K562 (cell line): ENCODE results near the gene PHF21A. TPM values are rescaled to one million over a fixed set of nuclear protein-coding genes. Genes with fewer than 3 reads are reported as not detected.

Experiments used
- ATAC-seq: fragments of 200-7000 bp; cut with Tn5 transposase; 3 replicates; pipeline ENCODE4 v1.9.1; 2020; ENCODE audit warnings: moderate library complexity
- BruUV-seq: library from RNA; stranded (reverse); fragments of 400-500 nt; replicated peaks from 2 replicates; lab custom pipeline; 2021; lab: Mats Ljungman, UMichigan
- CTCF ChIA-PET: fragments of 300-600 bp; formaldehyde crosslinking; extraction: SDS; loops from one replicate; lab custom pipeline; 2021; ENCODE audit warnings: low intra/inter-chr PET ratio; lab: Yijun Ruan, JAX
- POLR2A ChIA-PET: fragments of 300-600, 350-650 bp; sonication (Branson Sonifier 250); formaldehyde crosslinking; extraction: SDS; loops from one replicate; lab custom pipeline; 2021; ENCODE audit warnings: antibody characterized with exemption, inconsistent platforms; lab: Yijun Ruan, JAX
- DNase-seq, 4 experiments: peaks; one replicate each; pipeline versions ENCODE4 v3.0.0 to v3.0.0-alpha.2; 2011 to 2018; ENCODE audit warnings: low spot score in 3 of 4, mixed read lengths in 3 of 4; ENCODE audit errors: extremely low read depth in 1 of 4
- FAIRE-seq: peaks from 2 replicates; lab custom pipeline; 2011; peaks lifted over from hg19 to GRCh38; lab: Jason Lieb, UNC
- H2AFZ ChIP-seq: 2 replicates; pipeline ENCODE4 v1.6.0; 2011; ENCODE audit warnings: low read depth, low read length, control low read depth, inconsistent platforms
- H3K27ac ChIP-seq: fragments of 200-600 bp; 3 replicates; pipeline ENCODE4 v1.8.0; 2011; ENCODE audit warnings: low read depth, mild to moderate bottlenecking, control low read depth, inconsistent platforms, low read length, moderate library complexity, mixed read lengths; ENCODE audit errors: extremely low read depth
- H3K27me3 ChIP-seq, 2 experiments: fragments of 300-600 bp in 1 of 2; 2 replicates in 1 of 2; 3 replicates in 1 of 2; pipeline versions ENCODE4 v1.6.0 to v1.8.0; 2011; ENCODE audit warnings: inconsistent platforms in 2 of 2, low read length in 2 of 2, mild to moderate bottlenecking in 1 of 2, mixed read lengths in 1 of 2, moderate library complexity in 1 of 2; ENCODE audit not compliant: control insufficient read depth in 2 of 2, insufficient read depth in 2 of 2
- H3K36me3 ChIP-seq: fragments of 300-600 bp; 3 replicates; pipeline ENCODE4 v1.8.0; 2011; ENCODE audit warnings: mild to moderate bottlenecking, low read length, inconsistent platforms; ENCODE audit not compliant: control insufficient read depth, insufficient read depth
- H3K4me1 ChIP-seq, 2 experiments: fragments of 200-600 bp in 1 of 2; replicated peaks in 1 of 2; 2 replicates in 1 of 2; 3 replicates in 1 of 2; pipeline versions ENCODE4 v1.5.1 to v1.8.0; 2011; ENCODE audit warnings: inconsistent platforms in 2 of 2, low read length in 2 of 2, mild to moderate bottlenecking in 1 of 2, mixed read lengths in 1 of 2, moderate library complexity in 1 of 2; ENCODE audit not compliant: control insufficient read depth in 2 of 2, insufficient read depth in 2 of 2
- H3K4me2 ChIP-seq: 2 replicates; pipeline ENCODE4 v1.6.1; 2011; ENCODE audit warnings: low read length, control low read depth, inconsistent platforms, mixed read lengths; ENCODE audit not compliant: insufficient read depth
- H3K4me3 ChIP-seq: fragments of 200-600 bp; sonication (generic), shearing (Covaris generic); 2 replicates; pipeline ENCODE4 v1.5.1; 2016; ENCODE audit warnings: control low read depth, inconsistent platforms
- H3K79me2 ChIP-seq: fragments of 200-600 bp; 3 replicates; pipeline ENCODE4 v1.8.0; 2011; ENCODE audit warnings: low read length, inconsistent platforms; ENCODE audit not compliant: control insufficient read depth, insufficient read depth
- H3K9ac ChIP-seq, 2 experiments: 2 replicates each; pipeline versions ENCODE4 v1.6.0 to v1.6.1; 2011; ENCODE audit warnings: low read depth in 2 of 2, low read length in 2 of 2, control low read depth in 1 of 2, inconsistent platforms in 1 of 2, mild to moderate bottlenecking in 1 of 2, mixed read lengths in 1 of 2; ENCODE audit not compliant: insufficient read depth in 1 of 2
- H3K9me1 ChIP-seq: one replicate; pipeline ENCODE4 v1.6.0; 2011; ENCODE audit warnings: inconsistent platforms, mild to moderate bottlenecking, low read length, moderate library complexity; ENCODE audit not compliant: control insufficient read depth, insufficient read depth
- H3K9me3 ChIP-seq: replicated peaks from 2 replicates; pipeline ENCODE4 v1.5.1; 2011; ENCODE audit warnings: low read depth, low read length, inconsistent platforms; ENCODE audit not compliant: control insufficient read depth, insufficient read depth
- H4K20me1 ChIP-seq: replicated peaks from 2 replicates; pipeline ENCODE4 v1.6.1; 2011; ENCODE audit warnings: low read length, inconsistent platforms, mixed read lengths; ENCODE audit not compliant: control insufficient read depth, insufficient read depth
- ASH1L ChIP-seq: fragments of 450-650 bp; IDR thresholded peaks from 2 replicates; pipeline ENCODE4 v1.6.1; 2018; ENCODE audit warnings: borderline replicate concordance, mild to moderate bottlenecking, low read depth; ENCODE audit not compliant: partially characterized antibody
- CAMTA2 ChIP-seq: fragments of 250-450 bp; sonication (Bioruptor Pico); conservative IDR thresholded peaks from 2 replicates; pipeline ENCODE4 v1.5.1; 2022
- ETV1 ChIP-seq: fragments of 450-650 bp; conservative IDR thresholded peaks from 2 replicates; pipeline ENCODE4 v1.6.1; 2016; ENCODE audit warnings: missing genetic modification characterization, control low read depth, low read depth, missing compliant biosample characterization
- FOS ChIP-seq: IDR thresholded peaks from 3 replicates; pipeline ENCODE4 v1.6.1; 2011; ENCODE audit not compliant: insufficient read length; ENCODE audit errors: extremely low read depth
- LARP7 ChIP-seq: fragments of 450-650 bp; IDR thresholded peaks from 2 replicates; pipeline ENCODE4 v1.6.1; 2016
- NCOA1 ChIP-seq: fragments of 450-650 bp; IDR thresholded peaks from 2 replicates; pipeline ENCODE4 v1.6.1; 2016; ENCODE audit warnings: low read depth
- POU5F1 ChIP-seq: fragments of 150-350 bp; IDR thresholded peaks from 2 replicates; pipeline ENCODE4 v1.6.1; 2014; ENCODE audit warnings: borderline replicate concordance, low read length, low read depth, mild to moderate bottlenecking; ENCODE audit not compliant: partially characterized antibody
- RBM14 ChIP-seq: fragments of 200-400 bp; formaldehyde crosslinking; IDR thresholded peaks from 2 replicates; pipeline ENCODE4 v1.6.1; 2018; ENCODE audit warnings: low read depth, mild to moderate bottlenecking, low read length, moderate library complexity, borderline replicate concordance; ENCODE audit not compliant: insufficient read depth
- ZNF224 ChIP-seq: sonication (generic); formaldehyde crosslinking; IDR thresholded peaks from 2 replicates; pipeline ENCODE4 v1.8.0; 2022; ENCODE audit warnings: mild to moderate bottlenecking, missing genetic modification reagents
- ZNF263 ChIP-seq: sonication (generic); formaldehyde crosslinking; IDR thresholded peaks from 2 replicates; pipeline ENCODE4 v1.8.0; 2022; ENCODE audit warnings: mild to moderate bottlenecking, missing genetic modification reagents, borderline replicate concordance
- WGBS: fragments of 100-300 bp; shearing (Covaris generic); methylation state at CpG from one replicate; pipeline ENCODE4 v1.1.6; 2016; ENCODE audit warnings: low coverage, mixed read lengths; ENCODE audit not compliant: insufficient coverage; ENCODE audit errors: missing lambda C conversion rate; 5-methylcytosine and 5-hydroxymethylcytosine counted together
- in situ Hi-C: fragments of 300-500 bp; cut with MboI; formaldehyde crosslinking; loops from 4 replicates; pipeline ENCODE4 v1.15.0; 2018; ENCODE audit warnings: inconsistent platforms, mixed read lengths
- intact Hi-C: fragments of 100-400 bp; cut with micrococcal nuclease; formaldehyde crosslinking; loops from 2 replicates; pipeline ENCODE4 v1.14.2; 2022
- polyA plus RNA-seq, 8 experiments: library from polyadenylated mRNA; depleted of rRNA in 4 of 8; stranded (reverse) in 5 of 8; unstranded in 3 of 8; fragments of >200 nt; fragmentation: Nextera tagmentation in 2 of 8; fragmentation: Illumina TruSeq in 1 of 8; extraction: Ambion mirVana in 2 of 8; extraction: Trizol in 1 of 8; gene quantifications; 2 replicates each; pipeline versions ENCODE4 v1.2.1 to v1.2.3, GENCODE V29; 2011 to 2014; ENCODE audit warnings: inconsistent platforms in 1 of 8, missing spikeins in 1 of 8
- total RNA-seq, 7 experiments: library from RNA; depleted of rRNA in 6 of 7; stranded (reverse); fragments of >200 nt in 6 of 7; fragmentation: Illumina TruSeq in 2 of 7; extraction: Trizol in 2 of 7; gene quantifications; 2 replicates each; pipeline versions ENCODE4 v1.2.1 to v1.2.3, GENCODE V29; 2011 to 2021; ENCODE audit warnings: low replicate concordance in 1 of 7
- TF ChIP-seq, protein P1 (sequence below): IDR thresholded peaks from 2 replicates; pipeline ENCODE4 v1.6.1; 2016; ENCODE audit warnings: missing genetic modification characterization, missing compliant biosample characterization
- TF ChIP-seq, protein P2 (sequence below): fragments of 250-450 bp; sonication (Bioruptor Pico); IDR thresholded peaks from 2 replicates; pipeline ENCODE4 v1.6.1; 2021; ENCODE audit warnings: mild to moderate bottlenecking
- TF ChIP-seq, protein P3 (sequence below): fragments of 450-650 bp; conservative IDR thresholded peaks from 2 replicates; pipeline ENCODE4 v1.6.1; 2016; ENCODE audit warnings: missing genetic modification characterization, low read depth, mild to moderate bottlenecking, missing compliant biosample characterization, moderate library complexity
- TF ChIP-seq, protein P4 (sequence below): IDR thresholded peaks from 2 replicates; pipeline ENCODE4 v1.6.1; 2014; ENCODE audit warnings: antibody characterized with exemption

The PHF21A gene
- total and polyA plus RNA-seq, 9 of the 15 experiments (the other 6 are each of a cell fraction or from before 2014, with no cell fraction given), result 1.5 to 32.4 (median 10.7) TPM

DNA sequence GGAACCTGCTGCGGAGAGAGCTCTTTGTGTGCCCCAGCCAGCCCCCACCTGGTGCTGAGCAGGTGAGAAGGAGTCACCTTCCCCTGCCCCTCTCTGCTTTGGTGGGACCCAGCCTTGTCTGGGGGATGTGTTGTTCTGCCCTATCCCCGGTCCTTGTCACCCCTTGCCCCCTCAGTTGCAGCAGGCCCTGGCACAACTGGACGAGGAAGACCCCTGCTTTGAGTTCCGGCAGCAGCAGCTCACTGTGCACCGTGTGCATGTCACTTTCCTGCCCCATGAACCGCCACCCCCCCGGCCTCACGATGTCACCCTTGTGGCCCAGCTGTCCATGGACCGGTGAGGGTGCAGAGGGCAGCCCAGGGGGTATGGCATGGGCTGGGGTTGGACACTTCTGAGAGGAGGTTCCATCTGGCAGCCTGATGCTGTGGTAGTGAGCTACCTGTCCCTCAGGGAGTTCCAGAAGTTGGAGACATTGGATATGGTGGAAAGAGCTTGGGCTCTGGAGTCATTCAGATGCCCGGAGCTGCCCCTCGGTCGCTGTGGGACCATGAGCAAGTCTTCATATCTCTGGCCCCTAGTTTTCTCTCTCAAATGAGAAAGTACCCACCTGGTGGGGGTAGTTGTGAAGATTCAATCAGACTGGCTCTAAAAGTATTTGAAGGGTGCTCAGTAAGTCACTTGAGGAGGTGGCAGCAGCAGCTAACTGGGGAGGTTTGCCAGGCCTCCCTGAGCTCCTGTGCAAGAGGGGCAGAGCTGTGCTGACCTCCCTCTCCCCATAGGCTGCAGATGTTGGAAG is 194.5 kb downstream of the PHF21A start:
- H3K9ac ChIP-seq, result peak overlapping the region in 1 of 2 experiments; percentile 71; a peak in 2 of 4 replicates
- H3K4me2 ChIP-seq, result no peak overlapping the region
- no peak overlapping the region for H3K27ac ChIP-seq
- no peak overlapping the region for H2AFZ ChIP-seq
- no TSS peak for BruUV-seq
- no peaks in the 10 kb centered on the region; the same call in none of the 2 replicates for H4K20me1 ChIP-seq
- ChIA-PET CTCF (no interaction called here), POLR2A (interaction anchor here (0.6 to 1.8 kb wide), 7 partner anchors 8 to 316 kb away, joined by 3 to 6 read pairs (median 3); no protein-coding TSS in a partner anchor)
- peaks cover 10 to 64% of the 10 kb centered on the region in 2 experiments; a peak in 4 of 5 replicates for H3K4me1 ChIP-seq
- no peak overlapping the region for H3K4me3 ChIP-seq
- H3K9me3 ChIP-seq, result no peaks in the 10 kb centered on the region
- no peaks in the 10 kb centered on the region for H3K27me3 ChIP-seq
- in situ Hi-C loops, result no loop called here
- ATAC-seq, result no peak
- intact Hi-C loops, result no loop called here
- 63% methylated on average over 12 of the region's 12 CpGs for WGBS
- H3K9me1 ChIP-seq, result no peaks in the 10 kb centered on the region
- no peak for FAIRE-seq
- TF ChIP-seq LARP7 (no peak), CAMTA2 (no peak), FOS (no peak), NCOA1 (no peak), RBM14 (no peak), ZNF224 (CRISPR knock-in tag) (no peak), POU5F1 (no peak), ZNF263 (CRISPR knock-in tag) (no peak), ASH1L (no peak), ETV1 (tag) (no peak)
- TF ChIP-seq, protein P1, sequence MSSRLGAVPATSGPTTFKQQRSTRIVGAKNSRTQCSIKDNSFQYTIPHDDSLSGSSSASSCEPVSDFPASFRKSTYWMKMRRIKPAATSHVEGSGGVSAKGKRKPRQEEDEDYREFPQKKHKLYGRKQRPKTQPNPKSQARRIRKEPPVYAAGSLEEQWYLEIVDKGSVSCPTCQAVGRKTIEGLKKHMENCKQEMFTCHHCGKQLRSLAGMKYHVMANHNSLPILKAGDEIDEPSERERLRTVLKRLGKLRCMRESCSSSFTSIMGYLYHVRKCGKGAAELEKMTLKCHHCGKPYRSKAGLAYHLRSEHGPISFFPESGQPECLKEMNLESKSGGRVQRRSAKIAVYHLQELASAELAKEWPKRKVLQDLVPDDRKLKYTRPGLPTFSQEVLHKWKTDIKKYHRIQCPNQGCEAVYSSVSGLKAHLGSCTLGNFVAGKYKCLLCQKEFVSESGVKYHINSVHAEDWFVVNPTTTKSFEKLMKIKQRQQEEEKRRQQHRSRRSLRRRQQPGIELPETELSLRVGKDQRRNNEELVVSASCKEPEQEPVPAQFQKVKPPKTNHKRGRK (tag), result no peak
- TF ChIP-seq, protein P2, sequence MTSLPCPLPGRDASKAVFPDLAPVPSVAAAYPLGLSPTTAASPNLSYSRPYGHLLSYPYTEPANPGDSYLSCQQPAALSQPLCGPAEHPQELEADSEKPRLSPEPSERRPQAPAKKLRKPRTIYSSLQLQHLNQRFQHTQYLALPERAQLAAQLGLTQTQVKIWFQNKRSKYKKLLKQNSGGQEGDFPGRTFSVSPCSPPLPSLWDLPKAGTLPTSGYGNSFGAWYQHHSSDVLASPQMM (CRISPR knock-in tag), result no peak
- TF ChIP-seq, protein P3, sequence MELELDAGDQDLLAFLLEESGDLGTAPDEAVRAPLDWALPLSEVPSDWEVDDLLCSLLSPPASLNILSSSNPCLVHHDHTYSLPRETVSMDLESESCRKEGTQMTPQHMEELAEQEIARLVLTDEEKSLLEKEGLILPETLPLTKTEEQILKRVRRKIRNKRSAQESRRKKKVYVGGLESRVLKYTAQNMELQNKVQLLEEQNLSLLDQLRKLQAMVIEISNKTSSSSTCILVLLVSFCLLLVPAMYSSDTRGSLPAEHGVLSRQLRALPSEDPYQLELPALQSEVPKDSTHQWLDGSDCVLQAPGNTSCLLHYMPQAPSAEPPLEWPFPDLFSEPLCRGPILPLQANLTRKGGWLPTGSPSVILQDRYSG (tag), result no peak
- TF ChIP-seq, protein P4, sequence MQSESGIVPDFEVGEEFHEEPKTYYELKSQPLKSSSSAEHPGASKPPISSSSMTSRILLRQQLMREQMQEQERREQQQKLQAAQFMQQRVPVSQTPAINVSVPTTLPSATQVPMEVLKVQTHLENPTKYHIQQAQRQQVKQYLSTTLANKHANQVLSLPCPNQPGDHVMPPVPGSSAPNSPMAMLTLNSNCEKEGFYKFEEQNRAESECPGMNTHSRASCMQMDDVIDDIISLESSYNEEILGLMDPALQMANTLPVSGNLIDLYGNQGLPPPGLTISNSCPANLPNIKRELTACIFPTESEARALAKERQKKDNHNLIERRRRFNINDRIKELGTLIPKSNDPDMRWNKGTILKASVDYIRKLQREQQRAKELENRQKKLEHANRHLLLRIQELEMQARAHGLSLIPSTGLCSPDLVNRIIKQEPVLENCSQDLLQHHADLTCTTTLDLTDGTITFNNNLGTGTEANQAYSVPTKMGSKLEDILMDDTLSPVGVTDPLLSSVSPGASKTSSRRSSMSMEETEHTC, result no peak
- H3K36me3 ChIP-seq, result peaks cover 11% of the 10 kb centered on the region; the same call in 1 of the 3 replicates
- peaks cover 4% of the 10 kb centered on the region; the same call in 2 of the 3 replicates for H3K79me2 ChIP-seq
- no peak for DNase-seq
